ENCODE data around the gene LARGE1. TPM values are rescaled to one million over a fixed set of nuclear protein-coding genes. Genes with fewer than 3 reads are reported as not detected.

Gene LARGE1
- total and polyA plus RNA-seq, 2 of the 8 experiments (the other 6 are each of a cell fraction or from before 2014, with no cell fraction given), result 43.7 to 83.0 TPM

GRCh38 chr22:33386270-33386669 lies 534.0 kb downstream of the LARGE1 start:
- H2BK5ac ChIP-seq (ENCODE audit: low read depth, low read length), result no peak overlapping the region
- no peak overlapping the region for H4K8ac ChIP-seq (ENCODE audit: extremely low read depth, insufficient read depth, low read length)
- H2BK120ac ChIP-seq (replicated peaks; ENCODE audit: low read depth, low read length), result no peak overlapping the region
- ChIA-PET POLR2A (ENCODE audit: partially characterized antibody) (no interaction called here), CTCF (ENCODE audit: partially characterized antibody) (interaction anchor here (0.9 to 1.1 kb wide), 2 partner anchors 11 to 34 kb away, joined by 3 read pairs; no protein-coding TSS in a partner anchor)
- H2BK12ac ChIP-seq (ENCODE audit: low read depth, low read length), result no peak overlapping the region
- peaks cover 2 to 18% (median 4%) of the 10 kb centered on the region in 4 experiments; a peak in 6 of 8 replicates for H3K36me3 ChIP-seq (ENCODE audit: control insufficient read depth in 2 of 4, insufficient read depth in 4 of 4, low read length in 3 of 4)
- H4K20me1 ChIP-seq (replicated peaks in 1 of 2; ENCODE audit: control insufficient read depth in 1 of 2, insufficient read depth in 2 of 2, low read length in 2 of 2), result no peaks in the 10 kb centered on the region
- no peak overlapping the region for H3K9ac ChIP-seq (replicated peaks in 1 of 4; ENCODE audit: extremely low read depth in 1 of 4, low read depth in 3 of 4, low read length in 3 of 4)
- no peak overlapping the region for H3K4me2 ChIP-seq (ENCODE audit: insufficient read depth in 1 of 2, low read depth in 2 of 2, low read length in 2 of 2)
- no peak overlapping the region for H4K91ac ChIP-seq (replicated peaks; ENCODE audit: insufficient read length, low read length)
- no peaks in the 10 kb centered on the region; the same call in 1 of the 2 replicates for H3K79me1 ChIP-seq (ENCODE audit: low read depth, low read length)
- H3K4me1 ChIP-seq (replicated peaks in 1 of 4; ENCODE audit: control insufficient read depth in 3 of 4, insufficient read depth in 4 of 4, low read length in 3 of 4), result no peaks in the 10 kb centered on the region
- H2BK20ac ChIP-seq (ENCODE audit: low read length), result no peak overlapping the region
- no peak overlapping the region for H2BK15ac ChIP-seq (ENCODE audit: low read length)
- no peaks in the 10 kb centered on the region for H3K27me3 ChIP-seq (replicated peaks in 1 of 4; ENCODE audit: control insufficient read depth in 3 of 4, extremely low read depth in 1 of 4, insufficient read depth in 3 of 4, low read length in 3 of 4)
- no peak for FAIRE-seq
- no peak overlapping the region for H3K18ac ChIP-seq (ENCODE audit: extremely low read depth, low read length)
- no peaks in the 10 kb centered on the region for H3K79me2 ChIP-seq (ENCODE audit: control insufficient read depth in 1 of 2, insufficient read depth in 2 of 2, low read length in 2 of 2)
- no peak overlapping the region for H3K14ac ChIP-seq (ENCODE audit: insufficient read length)
- H3K23ac ChIP-seq (ENCODE audit: insufficient read length), result no peak overlapping the region
- no peak overlapping the region for H3K27ac ChIP-seq (ENCODE audit: low read depth, low read length)
- H2AK5ac ChIP-seq (ENCODE audit: low read depth, low read length), result no peak overlapping the region
- no peaks in the 10 kb centered on the region for H3K23me2 ChIP-seq (ENCODE audit: low read depth, low read length)
- no peak for DNase-seq (ENCODE audit: low read depth in 1 of 2, low spot score in 2 of 2)
- no peak overlapping the region for H4K5ac ChIP-seq (ENCODE audit: insufficient read length, low read depth, low read length)
- WGBS, 2 experiments (ENCODE audit: extremely low coverage in 1 of 2, insufficient coverage in 1 of 2, insufficient read length in 1 of 2, insufficient replicate concordance in 2 of 2, low coverage in 1 of 2, low lambda C conversion rate in 2 of 2, missing lambda C conversion rate in 1 of 2), result 85% methylated on average over 5 of the region's 5 CpGs; no CpG with 5 or more reads in 1 of the 2 experiments
- no peaks in the 10 kb centered on the region for H3K9me3 ChIP-seq (ENCODE audit: insufficient read depth in 2 of 2, low read depth in 1 of 2, low read length in 1 of 2)
- no peak overlapping the region for H3K4me3 ChIP-seq (ENCODE audit: extremely low read depth in 1 of 4, insufficient read depth in 2 of 4, low read depth in 3 of 4, low read length in 4 of 4)
- no peak overlapping the region for H3K56ac ChIP-seq (replicated peaks; ENCODE audit: insufficient read length, low read depth, low read length)
- H2AFZ ChIP-seq (ENCODE audit: low read length), result no peak overlapping the region
- no peak overlapping the region for H3K4ac ChIP-seq (replicated peaks; ENCODE audit: insufficient read length, low read depth, low read length)
- TF ChIP-seq CHD1 (IDR thresholded peaks at IDR 0.05; ENCODE audit: low read depth, low read length), result no peak
- TF ChIP-seq KDM4A (IDR thresholded peaks at IDR 0.05; ENCODE audit: low read depth, low read length, severe bottlenecking), result no peak
- no peak for TF ChIP-seq JUND (IDR thresholded peaks at IDR 0.05; ENCODE audit: low read length)
- no peak for TF ChIP-seq TAF7 (optimal IDR thresholded peaks at IDR 0.05; ENCODE audit: borderline replicate concordance, low read depth, low read length)
- TF ChIP-seq HDAC6 (IDR thresholded peaks at IDR 0.05; ENCODE audit: low read depth, low read length), result no peak
- no peak for TF ChIP-seq GABPA (IDR thresholded peaks at IDR 0.05; ENCODE audit: borderline replicate concordance, insufficient read depth, low read length)
- TF ChIP-seq CTBP2 (IDR thresholded peaks at IDR 0.05; ENCODE audit: borderline replicate concordance, insufficient read depth, insufficient read length, low read length), result no peak
- TF ChIP-seq CBX5 (IDR thresholded peaks at IDR 0.05; ENCODE audit: low read depth, low read length), result no peak
- no peak for TF ChIP-seq SIX5 (IDR thresholded peaks at IDR 0.05; ENCODE audit: low read depth, low read length)
- no peak for TF ChIP-seq NANOG (IDR thresholded peaks at IDR 0.05; ENCODE audit: insufficient read depth, low read depth, low read length, poor library complexity, severe bottlenecking)
- TF ChIP-seq SP1 (IDR thresholded peaks at IDR 0.05; ENCODE audit: low read depth, low read length), result no peak
- TF ChIP-seq USF2 (IDR thresholded peaks at IDR 0.05; ENCODE audit: low read length), result no peak
- TF ChIP-seq KDM5A (IDR thresholded peaks at IDR 0.05; ENCODE audit: low read length), result no peak
